OCI-LY7 (cell line): ENCODE data around the gene MLYCD. TPM values are rescaled to one million over a fixed set of nuclear protein-coding genes. Genes with fewer than 3 reads are reported as not detected.

Experiments
- BruUV-seq: library from RNA; stranded (reverse); fragments of 400-500 nt; replicated peaks from 2 replicates; lab custom pipeline; 2021; lab: Mats Ljungman, UMichigan
- CTCF ChIA-PET: fragments of 300-600 bp; sonication (Branson Sonifier 250); formaldehyde crosslinking; loops from one replicate; lab custom pipeline; 2022; ENCODE audit warnings: antibody characterized with exemption; ENCODE audit not compliant: unreplicated experiment; lab: Charles Lee
- POLR2A ChIA-PET: fragments of 300-600 bp; sonication (Branson Sonifier 250); formaldehyde crosslinking; loops from one replicate; lab custom pipeline; 2022; ENCODE audit warnings: antibody characterized with exemption; lab: Charles Lee
- DNase-seq: peaks from one replicate; pipeline ENCODE4 v3.0.0-alpha.2; 2015; ENCODE audit warnings: low spot score
- H2AFZ ChIP-seq: fragments of 200-600 bp; sonication (generic), shearing (Covaris generic); 2 replicates; pipeline ENCODE4 v1.6.1; 2014; ENCODE audit warnings: mild to moderate bottlenecking, antibody characterized with exemption, low read length, moderate library complexity
- H3K27ac ChIP-seq: fragments of 200-600 bp; sonication (generic); 2 replicates; pipeline ENCODE4 v1.5.1; 2014; ENCODE audit warnings: mixed run types, low read depth, mild to moderate bottlenecking, moderate library complexity, low read length, inconsistent platforms; ENCODE audit not compliant: poor library complexity, severe bottlenecking
- H3K36me3 ChIP-seq: fragments of 200-600 bp; sonication (generic); 2 replicates; pipeline ENCODE4 v1.6.1; 2014; ENCODE audit warnings: mild to moderate bottlenecking, antibody characterized with exemption, low read length, moderate library complexity, mixed read lengths; ENCODE audit not compliant: insufficient read depth
- H3K4me1 ChIP-seq: fragments of 200-600 bp; sonication (generic); 2 replicates; pipeline ENCODE4 v1.5.1; 2014; ENCODE audit warnings: mild to moderate bottlenecking, low read length; ENCODE audit not compliant: insufficient read depth, poor library complexity, severe bottlenecking
- H3K4me2 ChIP-seq: fragments of 200-600 bp; sonication (generic); 2 replicates; pipeline ENCODE4 v1.6.1; 2014; ENCODE audit warnings: mild to moderate bottlenecking, low read length
- H3K4me3 ChIP-seq: fragments of 200-600 bp; sonication (generic); 2 replicates; pipeline ENCODE4 v1.5.1; 2014; ENCODE audit warnings: mild to moderate bottlenecking, low read depth, low read length; ENCODE audit not compliant: poor library complexity, severe bottlenecking
- H3K79me2 ChIP-seq: fragments of 200-600 bp; sonication (generic); 2 replicates; pipeline ENCODE4 v1.6.1; 2016; ENCODE audit warnings: low read depth, mild to moderate bottlenecking, low read length, moderate library complexity, mixed read lengths; ENCODE audit not compliant: insufficient read depth
- H3K9me2 ChIP-seq: fragments of 200-600 bp; sonication (generic); 2 replicates; pipeline ENCODE4 v1.6.1; 2016; ENCODE audit warnings: mild to moderate bottlenecking, low read length, mixed read lengths; ENCODE audit not compliant: insufficient read depth
- H3K9me3 ChIP-seq: fragments of 200-600 bp; sonication (generic); 2 replicates; pipeline ENCODE4 v1.6.1; 2014; ENCODE audit warnings: mild to moderate bottlenecking, mixed run types, low read length, mixed read lengths
- H4K20me1 ChIP-seq: fragments of 200-600 bp; sonication (generic); 2 replicates; pipeline ENCODE4 v1.6.1; 2014; ENCODE audit warnings: mild to moderate bottlenecking, antibody characterized with exemption, low read length, moderate library complexity, mixed read lengths; ENCODE audit not compliant: insufficient read depth
- CTCF ChIP-seq: fragments of 200-600 bp; sonication (generic); conservative IDR thresholded peaks from 2 replicates; pipeline ENCODE4 v1.5.1; 2014; ENCODE audit warnings: mild to moderate bottlenecking, antibody characterized with exemption, low read length, moderate library complexity, mixed read lengths
- EZH2phosphoT487 ChIP-seq: fragments of 200-600 bp; sonication (generic); IDR thresholded peaks from 2 replicates; pipeline ENCODE4 v1.6.1; 2018; ENCODE audit warnings: low read depth, borderline replicate concordance, mild to moderate bottlenecking, mixed run types, antibody characterized with exemption, low read length, moderate library complexity, mixed read lengths
- intact Hi-C: fragments of 100-400 bp; cut with micrococcal nuclease; formaldehyde crosslinking; loops from one replicate; pipeline ENCODE4 v1.10.0; 2022; ENCODE audit not compliant: unreplicated experiment
- total RNA-seq, 2 experiments: library from RNA; depleted of rRNA in 1 of 2; stranded (reverse); fragments of >200 nt in 1 of 2; shearing (Covaris generic) in 1 of 2; gene quantifications; 2 replicates each; pipeline ENCODE4 v1.2.3, GENCODE V29; 2014 to 2022

The MLYCD gene
- total RNA-seq, 2 experiments from 2014 or later, result 3.5 to 10.9 TPM

DNA sequence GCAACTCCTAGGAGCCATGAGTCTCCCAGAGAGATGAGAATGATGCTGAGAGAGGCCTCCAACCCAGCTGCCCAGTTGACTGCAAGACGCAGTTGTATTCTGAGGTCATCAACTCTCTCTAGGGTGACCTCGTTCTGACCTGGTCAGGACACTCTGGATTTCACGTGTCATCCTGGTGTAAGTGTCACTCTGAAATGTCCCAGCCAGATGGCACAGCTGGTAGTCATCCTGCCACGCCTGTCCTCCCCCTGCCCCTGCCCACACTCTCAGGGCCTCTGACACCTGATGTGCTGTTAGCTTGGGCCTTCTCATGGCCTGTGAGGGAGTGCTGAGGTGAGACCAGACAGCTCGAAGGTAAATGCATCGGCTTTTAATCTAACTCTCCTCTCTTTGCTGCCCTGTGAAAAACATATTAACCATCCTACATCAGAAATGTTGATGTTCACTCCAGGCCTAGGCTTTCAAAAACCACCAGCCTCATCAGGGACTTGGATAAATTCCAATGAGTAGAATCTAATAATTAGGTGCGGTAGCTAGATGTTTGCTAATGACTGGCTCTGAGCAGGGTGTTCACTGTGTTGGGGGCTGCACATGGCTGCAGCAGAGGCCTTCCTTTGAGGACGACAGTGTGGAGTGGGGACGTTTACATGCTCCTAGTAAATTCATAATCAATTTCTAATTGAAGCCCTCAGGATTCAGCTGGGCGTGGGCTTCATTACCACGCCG lies 13.8 kb downstream of the MLYCD start:
- no peak for DNase-seq
- Histone ChIP-seq H3K27ac (no peak overlapping the region), H2AFZ (no peak overlapping the region), H3K4me1 (no peaks in the 10 kb centered on the region), H4K20me1 (no peaks in the 10 kb centered on the region), H3K4me2 (no peak overlapping the region), H3K9me3 (no peaks in the 10 kb centered on the region), H3K79me2 (no peaks in the 10 kb centered on the region), H3K9me2 (no peaks in the 10 kb centered on the region), H3K36me3 (peaks cover 41% of the 10 kb centered on the region), H3K4me3 (no peak overlapping the region)
- BruUV-seq, result no TSS peak
- TF ChIP-seq EZH2phosphoT487 (no peak), CTCF (no peak)
- intact Hi-C loops, result no loop called here
- POLR2A ChIA-PET, result interaction anchor here (0.6 kb wide), 1 partner anchor 652 kb away, joined by 5 read pairs; no protein-coding TSS in a partner anchor
- CTCF ChIA-PET, result interaction anchor here (0.8 kb wide), 1 partner anchor 13 kb away, joined by 4 read pairs; no protein-coding TSS in a partner anchor

GRCh38 chr16:83913245-83913633 lies 14.3 kb downstream of the MLYCD start:
- POLR2A ChIA-PET, result no interaction called here
- Histone ChIP-seq H3K36me3 (peaks cover 45% of the 10 kb centered on the region), H3K9me3 (no peaks in the 10 kb centered on the region), H3K4me3 (no peak overlapping the region), H2AFZ (no peak overlapping the region), H3K4me2 (no peak overlapping the region), H3K79me2 (no peaks in the 10 kb centered on the region), H3K9me2 (no peaks in the 10 kb centered on the region), H4K20me1 (no peaks in the 10 kb centered on the region), H3K27ac (no peak overlapping the region), H3K4me1 (no peaks in the 10 kb centered on the region)
- CTCF ChIA-PET, result no interaction called here
- DNase-seq, result no peak
- BruUV-seq, result no TSS peak
- intact Hi-C loops, result no loop called here
- no peak for TF ChIP-seq CTCF
- TF ChIP-seq EZH2phosphoT487, result no peak

DNA sequence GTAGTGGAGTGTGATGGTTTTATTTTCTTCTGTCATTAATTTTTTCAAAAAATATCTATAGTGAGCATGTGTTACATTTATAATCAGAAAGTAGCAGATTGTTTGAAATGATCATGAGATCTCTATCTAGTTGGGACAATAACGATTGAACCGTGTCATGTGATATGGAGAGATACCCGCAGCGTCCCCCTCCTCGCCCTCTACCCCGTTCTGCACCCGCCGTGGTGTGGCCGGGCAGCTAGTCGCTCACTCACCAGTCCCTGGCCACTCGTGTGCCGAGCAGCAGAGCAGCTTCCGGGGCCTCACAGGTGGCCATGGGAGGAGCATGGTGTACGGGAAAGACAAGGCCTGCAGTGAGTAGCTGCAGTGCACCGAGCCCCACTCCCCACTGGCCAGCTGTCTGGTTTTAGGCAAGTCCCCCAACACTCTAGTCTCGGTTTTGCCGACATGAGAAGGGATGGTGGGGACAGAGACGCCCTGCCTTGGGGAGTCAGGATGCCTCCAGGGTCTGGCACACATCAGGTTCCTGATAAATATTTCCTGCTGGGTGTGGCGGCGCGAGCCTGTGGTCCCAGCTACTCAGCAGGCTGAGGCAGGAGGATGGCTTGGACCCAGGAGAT lies 15.3 kb downstream of the MLYCD start:
- Histone ChIP-seq H3K79me2 (no peaks in the 10 kb centered on the region), H3K36me3 (peaks cover 53% of the 10 kb centered on the region), H3K9me3 (no peaks in the 10 kb centered on the region), H2AFZ (no peak overlapping the region), H3K4me2 (no peak overlapping the region), H3K27ac (no peak overlapping the region), H4K20me1 (no peaks in the 10 kb centered on the region), H3K4me1 (no peaks in the 10 kb centered on the region), H3K9me2 (no peaks in the 10 kb centered on the region), H3K4me3 (no peak overlapping the region)
- TF ChIP-seq EZH2phosphoT487 (no peak), CTCF (no peak)
- no TSS peak for BruUV-seq
- POLR2A ChIA-PET, result no interaction called here
- CTCF ChIA-PET, result interaction anchor here (0.6 kb wide), 1 partner anchor 1084 kb away, joined by 5 read pairs; no protein-coding TSS in a partner anchor
- no peak for DNase-seq
- intact Hi-C loops, result no loop called here
